Stomach (tissue), 9 donors: ENCODE data around the gene GJB6. TPM values are rescaled to one million over a fixed set of nuclear protein-coding genes. Genes with fewer than 3 reads are reported as not detected.

Experiments
- DNase-seq, 2 donors: peaks; one replicate each; pipeline versions ENCODE4 v3.0.0 to v3.0.0-alpha.2; 2013 to 2019
- H3K27ac ChIP-seq, 5 donors: fragments of 200-600 bp in 4 of 5; sonication (generic) in 4 of 5; one replicate each; pipeline ENCODE4 v1.5.1; 2013 to 2019; ENCODE audit warnings: mild to moderate bottlenecking in 1 of 5, moderate library complexity in 1 of 5
- H3K27me3 ChIP-seq, 3 donors: fragments of 200-600 bp; sonication (generic); one replicate each; pipeline ENCODE4 v1.5.1; 2017 to 2019; ENCODE audit warnings: mixed run types in 1 of 3
- H3K36me3 ChIP-seq, 4 donors: fragments of 200-600 bp; sonication (generic); 1 replicate in 3 of 4; 2 replicates in 1 of 4; pipeline ENCODE4 v1.5.1; 2016 to 2019
- H3K4me1 ChIP-seq, 4 donors: fragments of 200-600 bp; sonication (generic); one replicate each; pipeline ENCODE4 v1.5.1; 2016 to 2019
- H3K4me3 ChIP-seq, 4 donors: fragments of 200-600 bp; sonication (generic) in 3 of 4; one replicate each; pipeline ENCODE4 v1.5.1; 2016 to 2019; ENCODE audit warnings: mild to moderate bottlenecking in 1 of 4
- H3K9me3 ChIP-seq, 4 donors: fragments of 200-600 bp; sonication (generic); one replicate each; pipeline ENCODE4 v1.5.1; 2016 to 2019
- EP300 ChIP-seq: sonication (generic); formaldehyde crosslinking; IDR thresholded peaks from one replicate; pipeline ENCODE4 v1.6.1; 2017; ENCODE audit warnings: antibody characterized with exemption
- POLR2A ChIP-seq, 4 donors: fragments of 450-650 bp; IDR thresholded peaks; one replicate each; pipeline ENCODE4 v1.6.1; 2016; ENCODE audit warnings: antibody characterized with exemption in 4 of 4, control low read depth in 2 of 4, mild to moderate bottlenecking in 1 of 4, moderate library complexity in 1 of 4
- POLR2AphosphoS5 ChIP-seq, 3 donors: sonication (generic); formaldehyde crosslinking; IDR thresholded peaks; one replicate each; pipeline ENCODE4 v1.6.1; 2016; ENCODE audit warnings: antibody characterized with exemption in 3 of 3
- WGBS, 5 donors: extraction: QIAGEN DNeasy Blood & Tissue Kit in 3 of 5; methylation state at CpG; one replicate each; pipeline versions ENCODE4 v1.1.5 to v1.1.7; 2013 to 2018; 5-methylcytosine and 5-hydroxymethylcytosine counted together
- intact Hi-C: fragments of 100-400 bp; cut with DNase I; formaldehyde crosslinking; loops from one replicate; pipeline ENCODE4 v1.15.1; 2023; ENCODE audit warnings: low total_unique reads
- polyA plus RNA-seq, 3 donors: library from polyadenylated mRNA; stranded (reverse); fragments of 200-250 nt; gene quantifications; one replicate each; pipeline ENCODE4 v1.2.3, GENCODE V29; 2013
- total RNA-seq, 5 donors: library from RNA; depleted of rRNA; stranded (reverse); fragments of >200 nt; gene quantifications; one replicate each; pipeline versions ENCODE4 v1.1.0 to v1.2.3, GENCODE V29; 2014 to 2016
- TF ChIP-seq, protein P1 (sequence below), 7 experiments: fragments of 450-650 bp in 4 of 7; fragments of 200-600 bp in 3 of 7; sonication (generic) in 3 of 7; IDR thresholded peaks; one replicate each; pipeline ENCODE4 v1.5.1; 2016 to 2019; ENCODE audit warnings: antibody characterized with exemption in 7 of 7, control low read depth in 2 of 7, mild to moderate bottlenecking in 1 of 7
- donor health status: healthy with polysubstance abuse.
- donor health status: Bipolar disorder and iron deficiency.
- donor health status: healthy.

Gene GJB6
- total and polyA plus RNA-seq, 8 donors, result 0.73 to 41.6 (median 1.5) TPM; not detected in 5

- Histone ChIP-seq H3K36me3 (no peaks in the 10 kb centered on the region), H3K27me3 (peaks cover 9 to 67% (median 31%) of the 10 kb centered on the region in 3 donors), H3K4me1 (peaks cover 10 to 18% (median 16%) of the 10 kb centered on the region in 4 donors), H3K4me3 (peak overlapping the region; percentile 33 to 58 (median 40)), H3K9me3 (no peaks in the 10 kb centered on the region), H3K27ac (no peak overlapping the region)
- DNase-seq, result peak in 1 of 2 donors; percentile 9
- 33 to 38% (median 36%) methylated on average over 23 to 30 of the region's 30 CpGs for WGBS, 5 donors
- intact Hi-C loops, result no loop called here
- TF ChIP-seq POLR2AphosphoS5 (IDR thresholded peaks at IDR 0.05), result no peak
- TF ChIP-seq POLR2A (IDR thresholded peaks at IDR 0.05), result no peak
- TF ChIP-seq, protein P1, sequence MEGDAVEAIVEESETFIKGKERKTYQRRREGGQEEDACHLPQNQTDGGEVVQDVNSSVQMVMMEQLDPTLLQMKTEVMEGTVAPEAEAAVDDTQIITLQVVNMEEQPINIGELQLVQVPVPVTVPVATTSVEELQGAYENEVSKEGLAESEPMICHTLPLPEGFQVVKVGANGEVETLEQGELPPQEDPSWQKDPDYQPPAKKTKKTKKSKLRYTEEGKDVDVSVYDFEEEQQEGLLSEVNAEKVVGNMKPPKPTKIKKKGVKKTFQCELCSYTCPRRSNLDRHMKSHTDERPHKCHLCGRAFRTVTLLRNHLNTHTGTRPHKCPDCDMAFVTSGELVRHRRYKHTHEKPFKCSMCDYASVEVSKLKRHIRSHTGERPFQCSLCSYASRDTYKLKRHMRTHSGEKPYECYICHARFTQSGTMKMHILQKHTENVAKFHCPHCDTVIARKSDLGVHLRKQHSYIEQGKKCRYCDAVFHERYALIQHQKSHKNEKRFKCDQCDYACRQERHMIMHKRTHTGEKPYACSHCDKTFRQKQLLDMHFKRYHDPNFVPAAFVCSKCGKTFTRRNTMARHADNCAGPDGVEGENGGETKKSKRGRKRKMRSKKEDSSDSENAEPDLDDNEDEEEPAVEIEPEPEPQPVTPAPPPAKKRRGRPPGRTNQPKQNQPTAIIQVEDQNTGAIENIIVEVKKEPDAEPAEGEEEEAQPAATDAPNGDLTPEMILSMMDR (IDR thresholded peaks at IDR 0.05), result no peak
- no peak for TF ChIP-seq EP300
Observed at GRCh38 chr13:20230913-20231838, 943 bp downstream of the GJB6 start.

DNA sequence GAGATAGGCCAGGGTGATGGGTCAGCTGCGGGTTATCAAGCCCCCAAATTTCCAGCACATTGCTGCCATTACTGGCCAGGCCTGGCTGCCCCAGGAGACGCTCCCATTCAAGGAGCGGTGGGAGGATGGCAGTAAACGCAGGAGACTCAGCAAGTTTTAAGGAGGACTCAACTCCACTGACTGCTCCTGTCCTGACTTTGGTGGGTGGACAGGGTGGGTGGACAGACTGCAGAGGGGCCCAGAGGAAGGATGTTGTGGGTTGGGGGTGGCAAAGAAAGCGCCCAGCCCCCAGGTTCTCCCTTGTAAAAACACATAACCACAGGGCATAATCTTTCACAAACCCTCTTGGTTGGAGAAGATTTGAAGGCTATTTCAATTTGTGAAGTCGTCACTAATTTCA, 4.4 kb downstream of the GJB6 start:
- Histone ChIP-seq H3K36me3 (no peaks in the 10 kb centered on the region), H3K27ac (no peak overlapping the region), H3K4me3 (no peak overlapping the region), H3K9me3 (no peaks in the 10 kb centered on the region), H3K4me1 (peaks cover 10 to 17% (median 15%) of the 10 kb centered on the region in 4 donors), H3K27me3 (peaks cover 9 to 61% (median 23%) of the 10 kb centered on the region in 3 donors)
- TF ChIP-seq EP300, result no peak
- no peak for TF ChIP-seq POLR2A (IDR thresholded peaks at IDR 0.05)
- TF ChIP-seq POLR2AphosphoS5 (IDR thresholded peaks at IDR 0.05), result no peak
- TF ChIP-seq, protein P1 (IDR thresholded peaks at IDR 0.05), result no peak
- WGBS, 5 donors, result 58 to 70% (median 63%) methylated on average over 4 to 6 of the region's 6 CpGs
- no peak for DNase-seq
- intact Hi-C loops, result no loop called here

- Histone ChIP-seq H3K9me3 (no peaks in the 10 kb centered on the region), H3K36me3 (no peaks in the 10 kb centered on the region), H3K4me1 (peaks cover 8 to 13% (median 12%) of the 10 kb centered on the region in 4 donors), H3K27me3 (peaks cover 6 to 56% (median 19%) of the 10 kb centered on the region in 3 donors), H3K27ac (no peak overlapping the region), H3K4me3 (no peak overlapping the region)
- no peak for DNase-seq
- TF ChIP-seq POLR2A (IDR thresholded peaks at IDR 0.05) (no peak), POLR2AphosphoS5 (IDR thresholded peaks at IDR 0.05) (no peak), EP300 (no peak)
- TF ChIP-seq, protein P1 (IDR thresholded peaks at IDR 0.05), result no peak
- intact Hi-C loops, result no loop called here
- WGBS, 5 donors, result 83 to 96% (median 89%) methylated on average over 7 to 8 of the region's 8 CpGs
Observed at GRCh38 chr13:20227288-20227687, 4.8 kb downstream of the GJB6 start.

DNA sequence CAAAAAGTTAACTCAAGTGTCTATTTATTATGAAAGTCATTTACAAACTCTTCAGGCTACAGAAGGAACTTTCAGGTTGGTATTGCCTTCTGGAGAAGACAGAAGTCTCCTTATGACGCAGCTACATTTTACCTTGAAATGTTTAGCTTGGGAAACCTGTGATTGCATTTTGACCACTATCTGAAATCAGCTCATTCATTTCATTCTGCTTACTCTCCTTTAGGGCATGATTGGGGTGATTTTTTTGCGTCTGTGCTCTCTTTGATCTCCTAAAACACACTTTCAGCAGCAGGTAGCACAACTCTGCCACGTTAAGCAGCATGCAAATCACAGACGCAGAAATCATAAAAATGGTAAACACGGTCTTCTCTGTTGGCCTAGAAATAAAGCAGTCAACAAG, 9.6 kb downstream of the GJB6 start:
- Histone ChIP-seq H3K27me3 (peaks cover 0 to 32% (median 0%) of the 10 kb centered on the region in 3 donors), H3K4me3 (no peak overlapping the region), H3K9me3 (no peaks in the 10 kb centered on the region), H3K36me3 (no peaks in the 10 kb centered on the region), H3K27ac (no peak overlapping the region), H3K4me1 (no peaks in the 10 kb centered on the region)
- no peak for TF ChIP-seq POLR2A (IDR thresholded peaks at IDR 0.05)
- 64 to 73% (median 67%) methylated on average over 5 of the region's 5 CpGs for WGBS, 5 donors
- intact Hi-C loops, result no loop called here
- no peak for DNase-seq

GRCh38 chr13:20221772-20222171, 10.3 kb downstream of the GJB6 start:
- no peak for TF ChIP-seq POLR2A (IDR thresholded peaks at IDR 0.05)
- TF ChIP-seq POLR2AphosphoS5 (IDR thresholded peaks at IDR 0.05), result no peak
- TF ChIP-seq EP300, result no peak
- TF ChIP-seq, protein P1 (IDR thresholded peaks at IDR 0.05), result no peak
- H3K27me3 ChIP-seq, result peaks cover 0 to 30% (median 0%) of the 10 kb centered on the region in 3 donors
- H3K4me1 ChIP-seq, result no peaks in the 10 kb centered on the region
- H3K36me3 ChIP-seq, result no peaks in the 10 kb centered on the region
- intact Hi-C loops, result no loop called here
- 65 to 86% (median 76%) methylated on average over 5 to 6 of the region's 6 CpGs for WGBS, 5 donors
- no peak overlapping the region for H3K27ac ChIP-seq
- no peaks in the 10 kb centered on the region for H3K9me3 ChIP-seq
- no peak for DNase-seq
- no peak overlapping the region for H3K4me3 ChIP-seq
